Measurements from ENCODE around the gene IQCB1. TPM values are rescaled to one million over a fixed set of nuclear protein-coding genes. Genes with fewer than 3 reads are reported as not detected.

The IQCB1 gene
- total and polyA plus RNA-seq, 2 experiments from 2014 or later, result 28.8 to 39.0 TPM

DNA sequence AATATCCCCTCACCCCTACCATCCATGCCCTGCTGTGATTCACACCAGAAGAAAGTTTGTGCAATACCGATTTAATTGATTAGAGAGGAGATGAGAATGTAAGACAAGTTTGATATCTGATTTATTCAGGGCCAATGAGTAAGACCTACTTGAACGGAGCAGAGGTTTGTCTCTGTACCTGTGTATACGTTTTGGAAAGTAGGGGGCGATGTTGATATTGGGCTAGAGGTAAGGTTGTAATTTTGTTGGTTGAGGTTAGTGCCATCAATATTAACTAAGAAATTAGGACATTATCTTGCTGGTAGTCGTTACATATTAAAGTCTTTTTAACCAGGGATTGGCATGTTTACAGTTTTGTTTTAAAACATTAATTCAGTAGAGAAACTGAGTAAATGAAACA, 20.7 kb upstream of the IQCB1 start:
- Mint-ChIP-seq H3K4me3 (no peak overlapping the region), H3K27me3 (ENCODE audit: insufficient read depth, low read depth, poor library complexity) (no peaks in the 10 kb centered on the region), H3K4me1 (no peaks in the 10 kb centered on the region), H3K27ac (no peak overlapping the region), H3K9me3 (no peaks in the 10 kb centered on the region; the same call in 2 of the 3 replicates), H3K36me3 (ENCODE audit: low read depth) (peaks cover 21% of the 10 kb centered on the region; the same call in 2 of the 3 replicates)
- no peaks in the 10 kb centered on the region for H4K20me1 ChIP-seq (replicated peaks; ENCODE audit: insufficient read depth)
- no peak overlapping the region for H3K4me2 ChIP-seq
- H3K9me2 ChIP-seq (ENCODE audit: insufficient read depth), result 0 out of 2 replicates have a peak, but pooled peaks cover 2% of the 10 kb centered on the region
- no peak overlapping the region for H2AFZ ChIP-seq
- ATAC-seq, result peak; percentile 90
- no peaks in the 10 kb centered on the region for H3K4me1 ChIP-seq (ENCODE audit: insufficient read depth)
- DNase-seq (ENCODE audit: low spot score), result peak; percentile 78
- no peaks in the 10 kb centered on the region for H3K27me3 ChIP-seq (ENCODE audit: insufficient read depth)
- H3K27ac ChIP-seq (ENCODE audit: low read depth), result no peak overlapping the region
- H3K4me3 ChIP-seq, result no peak overlapping the region
- no peaks in the 10 kb centered on the region for H3F3A ChIP-seq (replicated peaks; ENCODE audit: low read depth)
- no peaks in the 10 kb centered on the region for H3K36me3 ChIP-seq (ENCODE audit: insufficient read depth)
- no peaks in the 10 kb centered on the region for H3K79me2 ChIP-seq (replicated peaks; ENCODE audit: insufficient read depth)
- TF ChIP-seq, protein P1, sequence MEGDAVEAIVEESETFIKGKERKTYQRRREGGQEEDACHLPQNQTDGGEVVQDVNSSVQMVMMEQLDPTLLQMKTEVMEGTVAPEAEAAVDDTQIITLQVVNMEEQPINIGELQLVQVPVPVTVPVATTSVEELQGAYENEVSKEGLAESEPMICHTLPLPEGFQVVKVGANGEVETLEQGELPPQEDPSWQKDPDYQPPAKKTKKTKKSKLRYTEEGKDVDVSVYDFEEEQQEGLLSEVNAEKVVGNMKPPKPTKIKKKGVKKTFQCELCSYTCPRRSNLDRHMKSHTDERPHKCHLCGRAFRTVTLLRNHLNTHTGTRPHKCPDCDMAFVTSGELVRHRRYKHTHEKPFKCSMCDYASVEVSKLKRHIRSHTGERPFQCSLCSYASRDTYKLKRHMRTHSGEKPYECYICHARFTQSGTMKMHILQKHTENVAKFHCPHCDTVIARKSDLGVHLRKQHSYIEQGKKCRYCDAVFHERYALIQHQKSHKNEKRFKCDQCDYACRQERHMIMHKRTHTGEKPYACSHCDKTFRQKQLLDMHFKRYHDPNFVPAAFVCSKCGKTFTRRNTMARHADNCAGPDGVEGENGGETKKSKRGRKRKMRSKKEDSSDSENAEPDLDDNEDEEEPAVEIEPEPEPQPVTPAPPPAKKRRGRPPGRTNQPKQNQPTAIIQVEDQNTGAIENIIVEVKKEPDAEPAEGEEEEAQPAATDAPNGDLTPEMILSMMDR (conservative IDR thresholded peaks at IDR 0.05; ENCODE audit: low read depth in 2 of 2), result peak; percentile 79 to 86
- TF ChIP-seq STAT1 (IDR thresholded peaks at IDR 0.05; ENCODE audit: unreplicated experiment), result no peak

DNA sequence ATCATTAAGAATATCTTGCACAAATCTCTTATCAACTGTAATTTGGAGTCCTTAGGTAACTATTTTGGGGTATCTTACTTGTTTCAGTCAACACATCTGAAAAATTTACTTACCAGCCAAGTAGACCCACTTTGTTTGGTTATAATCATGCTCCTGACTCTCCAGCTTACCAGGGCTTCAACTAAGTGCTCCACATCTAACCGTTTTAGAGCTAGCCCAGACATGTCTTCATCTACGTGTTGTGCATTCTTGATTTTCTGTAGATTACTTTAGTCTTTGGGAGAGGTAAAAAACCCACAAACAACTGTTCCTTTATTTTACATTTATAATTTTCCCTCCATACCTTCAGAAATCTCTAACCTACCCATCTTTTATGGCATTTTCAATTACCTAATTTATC, 17.4 kb upstream of the IQCB1 start:
- ATAC-seq (no peak), DNase-seq (ENCODE audit: low spot score) (no peak)
- no peaks in the 10 kb centered on the region for H3F3A ChIP-seq (replicated peaks; ENCODE audit: low read depth)
- no peak overlapping the region for H3K27ac ChIP-seq (ENCODE audit: low read depth)
- Mint-ChIP-seq H3K27me3 (ENCODE audit: insufficient read depth, low read depth, poor library complexity) (no peaks in the 10 kb centered on the region), H3K4me3 (no peak overlapping the region), H3K9me3 (no peaks in the 10 kb centered on the region), H3K27ac (no peak overlapping the region; the same call in 1 of the 2 replicates), H3K4me1 (no peaks in the 10 kb centered on the region), H3K36me3 (ENCODE audit: low read depth) (peaks cover 5% of the 10 kb centered on the region; the same call in 2 of the 3 replicates)
- no peak overlapping the region for H3K4me3 ChIP-seq
- H3K9me2 ChIP-seq (ENCODE audit: insufficient read depth), result 0 out of 2 replicates have a peak, but pooled peaks cover 2% of the 10 kb centered on the region
- H3K79me2 ChIP-seq (replicated peaks; ENCODE audit: insufficient read depth), result no peaks in the 10 kb centered on the region
- H3K4me2 ChIP-seq, result no peak overlapping the region
- H3K27me3 ChIP-seq (ENCODE audit: insufficient read depth), result no peaks in the 10 kb centered on the region
- no peak overlapping the region for H2AFZ ChIP-seq
- H3K4me1 ChIP-seq (ENCODE audit: insufficient read depth), result no peaks in the 10 kb centered on the region
- no peaks in the 10 kb centered on the region for H4K20me1 ChIP-seq (replicated peaks; ENCODE audit: insufficient read depth)
- H3K36me3 ChIP-seq (ENCODE audit: insufficient read depth), result no peaks in the 10 kb centered on the region
- TF ChIP-seq, protein P2, sequence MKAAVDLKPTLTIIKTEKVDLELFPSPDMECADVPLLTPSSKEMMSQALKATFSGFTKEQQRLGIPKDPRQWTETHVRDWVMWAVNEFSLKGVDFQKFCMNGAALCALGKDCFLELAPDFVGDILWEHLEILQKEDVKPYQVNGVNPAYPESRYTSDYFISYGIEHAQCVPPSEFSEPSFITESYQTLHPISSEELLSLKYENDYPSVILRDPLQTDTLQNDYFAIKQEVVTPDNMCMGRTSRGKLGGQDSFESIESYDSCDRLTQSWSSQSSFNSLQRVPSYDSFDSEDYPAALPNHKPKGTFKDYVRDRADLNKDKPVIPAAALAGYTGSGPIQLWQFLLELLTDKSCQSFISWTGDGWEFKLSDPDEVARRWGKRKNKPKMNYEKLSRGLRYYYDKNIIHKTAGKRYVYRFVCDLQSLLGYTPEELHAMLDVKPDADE (IDR thresholded peaks at IDR 0.05), result no peak
- no peak for TF ChIP-seq EZH2phosphoT487 (IDR thresholded peaks at IDR 0.05; ENCODE audit: unreplicated experiment)
- TF ChIP-seq NANOG (IDR thresholded peaks at IDR 0.05; ENCODE audit: borderline replicate concordance), result no peak
- TF ChIP-seq ZNF114 (CRISPR knock-in tag; IDR thresholded peaks at IDR 0.05), result no peak
- TF ChIP-seq, protein P3, sequence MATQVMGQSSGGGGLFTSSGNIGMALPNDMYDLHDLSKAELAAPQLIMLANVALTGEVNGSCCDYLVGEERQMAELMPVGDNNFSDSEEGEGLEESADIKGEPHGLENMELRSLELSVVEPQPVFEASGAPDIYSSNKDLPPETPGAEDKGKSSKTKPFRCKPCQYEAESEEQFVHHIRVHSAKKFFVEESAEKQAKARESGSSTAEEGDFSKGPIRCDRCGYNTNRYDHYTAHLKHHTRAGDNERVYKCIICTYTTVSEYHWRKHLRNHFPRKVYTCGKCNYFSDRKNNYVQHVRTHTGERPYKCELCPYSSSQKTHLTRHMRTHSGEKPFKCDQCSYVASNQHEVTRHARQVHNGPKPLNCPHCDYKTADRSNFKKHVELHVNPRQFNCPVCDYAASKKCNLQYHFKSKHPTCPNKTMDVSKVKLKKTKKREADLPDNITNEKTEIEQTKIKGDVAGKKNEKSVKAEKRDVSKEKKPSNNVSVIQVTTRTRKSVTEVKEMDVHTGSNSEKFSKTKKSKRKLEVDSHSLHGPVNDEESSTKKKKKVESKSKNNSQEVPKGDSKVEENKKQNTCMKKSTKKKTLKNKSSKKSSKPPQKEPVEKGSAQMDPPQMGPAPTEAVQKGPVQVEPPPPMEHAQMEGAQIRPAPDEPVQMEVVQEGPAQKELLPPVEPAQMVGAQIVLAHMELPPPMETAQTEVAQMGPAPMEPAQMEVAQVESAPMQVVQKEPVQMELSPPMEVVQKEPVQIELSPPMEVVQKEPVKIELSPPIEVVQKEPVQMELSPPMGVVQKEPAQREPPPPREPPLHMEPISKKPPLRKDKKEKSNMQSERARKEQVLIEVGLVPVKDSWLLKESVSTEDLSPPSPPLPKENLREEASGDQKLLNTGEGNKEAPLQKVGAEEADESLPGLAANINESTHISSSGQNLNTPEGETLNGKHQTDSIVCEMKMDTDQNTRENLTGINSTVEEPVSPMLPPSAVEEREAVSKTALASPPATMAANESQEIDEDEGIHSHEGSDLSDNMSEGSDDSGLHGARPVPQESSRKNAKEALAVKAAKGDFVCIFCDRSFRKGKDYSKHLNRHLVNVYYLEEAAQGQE (IDR thresholded peaks at IDR 0.05; ENCODE audit: unreplicated experiment), result no peak
- no peak for TF ChIP-seq POLR2AphosphoS5 (IDR thresholded peaks at IDR 0.05; ENCODE audit: low read depth)
- TF ChIP-seq, protein P4, sequence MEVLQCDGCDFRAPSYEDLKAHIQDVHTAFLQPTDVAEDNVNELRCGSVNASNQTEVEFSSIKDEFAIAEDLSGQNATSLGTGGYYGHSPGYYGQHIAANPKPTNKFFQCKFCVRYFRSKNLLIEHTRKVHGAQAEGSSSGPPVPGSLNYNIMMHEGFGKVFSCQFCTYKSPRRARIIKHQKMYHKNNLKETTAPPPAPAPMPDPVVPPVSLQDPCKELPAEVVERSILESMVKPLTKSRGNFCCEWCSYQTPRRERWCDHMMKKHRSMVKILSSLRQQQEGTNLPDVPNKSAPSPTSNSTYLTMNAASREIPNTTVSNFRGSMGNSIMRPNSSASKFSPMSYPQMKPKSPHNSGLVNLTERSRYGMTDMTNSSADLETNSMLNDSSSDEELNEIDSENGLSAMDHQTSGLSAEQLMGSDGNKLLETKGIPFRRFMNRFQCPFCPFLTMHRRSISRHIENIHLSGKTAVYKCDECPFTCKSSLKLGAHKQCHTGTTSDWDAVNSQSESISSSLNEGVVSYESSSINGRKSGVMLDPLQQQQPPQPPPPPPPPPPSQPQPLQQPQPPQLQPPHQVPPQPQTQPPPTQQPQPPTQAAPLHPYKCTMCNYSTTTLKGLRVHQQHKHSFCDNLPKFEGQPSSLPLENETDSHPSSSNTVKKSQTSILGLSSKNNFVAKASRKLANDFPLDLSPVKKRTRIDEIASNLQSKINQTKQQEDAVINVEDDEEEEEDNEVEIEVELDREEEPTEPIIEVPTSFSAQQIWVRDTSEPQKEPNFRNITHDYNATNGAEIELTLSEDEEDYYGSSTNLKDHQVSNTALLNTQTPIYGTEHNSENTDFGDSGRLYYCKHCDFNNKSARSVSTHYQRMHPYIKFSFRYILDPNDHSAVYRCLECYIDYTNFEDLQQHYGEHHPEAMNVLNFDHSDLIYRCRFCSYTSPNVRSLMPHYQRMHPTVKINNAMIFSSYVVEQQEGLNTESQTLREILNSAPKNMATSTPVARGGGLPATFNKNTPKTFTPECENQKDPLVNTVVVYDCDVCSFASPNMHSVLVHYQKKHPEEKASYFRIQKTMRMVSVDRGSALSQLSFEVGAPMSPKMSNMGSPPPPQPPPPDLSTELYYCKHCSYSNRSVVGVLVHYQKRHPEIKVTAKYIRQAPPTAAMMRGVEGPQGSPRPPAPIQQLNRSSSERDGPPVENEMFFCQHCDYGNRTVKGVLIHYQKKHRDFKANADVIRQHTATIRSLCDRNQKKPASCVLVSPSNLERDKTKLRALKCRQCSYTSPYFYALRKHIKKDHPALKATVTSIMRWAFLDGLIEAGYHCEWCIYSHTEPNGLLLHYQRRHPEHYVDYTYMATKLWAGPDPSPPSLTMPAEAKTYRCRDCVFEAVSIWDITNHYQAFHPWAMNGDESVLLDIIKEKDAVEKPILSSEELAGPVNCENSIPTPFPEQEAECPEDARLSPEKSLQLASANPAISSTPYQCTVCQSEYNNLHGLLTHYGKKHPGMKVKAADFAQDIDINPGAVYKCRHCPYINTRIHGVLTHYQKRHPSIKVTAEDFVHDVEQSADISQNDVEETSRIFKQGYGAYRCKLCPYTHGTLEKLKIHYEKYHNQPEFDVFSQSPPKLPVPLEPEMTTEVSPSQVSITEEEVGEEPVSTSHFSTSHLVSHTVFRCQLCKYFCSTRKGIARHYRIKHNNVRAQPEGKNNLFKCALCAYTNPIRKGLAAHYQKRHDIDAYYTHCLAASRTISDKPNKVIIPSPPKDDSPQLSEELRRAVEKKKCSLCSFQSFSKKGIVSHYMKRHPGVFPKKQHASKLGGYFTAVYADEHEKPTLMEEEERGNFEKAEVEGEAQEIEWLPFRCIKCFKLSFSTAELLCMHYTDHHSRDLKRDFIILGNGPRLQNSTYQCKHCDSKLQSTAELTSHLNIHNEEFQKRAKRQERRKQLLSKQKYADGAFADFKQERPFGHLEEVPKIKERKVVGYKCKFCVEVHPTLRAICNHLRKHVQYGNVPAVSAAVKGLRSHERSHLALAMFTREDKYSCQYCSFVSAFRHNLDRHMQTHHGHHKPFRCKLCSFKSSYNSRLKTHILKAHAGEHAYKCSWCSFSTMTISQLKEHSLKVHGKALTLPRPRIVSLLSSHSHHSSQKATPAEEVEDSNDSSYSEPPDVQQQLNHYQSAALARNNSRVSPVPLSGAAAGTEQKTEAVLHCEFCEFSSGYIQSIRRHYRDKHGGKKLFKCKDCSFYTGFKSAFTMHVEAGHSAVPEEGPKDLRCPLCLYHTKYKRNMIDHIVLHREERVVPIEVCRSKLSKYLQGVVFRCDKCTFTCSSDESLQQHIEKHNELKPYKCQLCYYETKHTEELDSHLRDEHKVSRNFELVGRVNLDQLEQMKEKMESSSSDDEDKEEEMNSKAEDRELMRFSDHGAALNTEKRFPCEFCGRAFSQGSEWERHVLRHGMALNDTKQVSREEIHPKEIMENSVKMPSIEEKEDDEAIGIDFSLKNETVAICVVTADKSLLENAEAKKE (CRISPR knock-in tag; IDR thresholded peaks at IDR 0.05), result no peak
- no peak for TF ChIP-seq JUNB (IDR thresholded peaks at IDR 0.05; ENCODE audit: unreplicated experiment)
